ENCODE data around the gene HTRA1. TPM values are rescaled to one million over a fixed set of nuclear protein-coding genes. Genes with fewer than 3 reads are reported as not detected.

The HTRA1 gene
- polyA plus RNA-seq, 3 donors: 0.84 to 4.7 (median 2.2) TPM

GRCh38 chr10:122421054-122421625 lies 40.2 kb upstream of the HTRA1 start:
- Histone ChIP-seq H3K4me2 (replicated peaks; ENCODE audit: extremely low read depth, low read length, poor library complexity, severe bottlenecking) (no peak overlapping the region), H3K36me3 (replicated peaks in 1 of 2; ENCODE audit: control insufficient read depth in 1 of 2, insufficient read depth in 2 of 2, low read length in 2 of 2) (no peaks in the 10 kb centered on the region), H3K79me2 (ENCODE audit: insufficient read depth, low read length) (no peaks in the 10 kb centered on the region), H3K27me3 (ENCODE audit: control insufficient read depth in 2 of 2, insufficient read depth in 2 of 2, low read length in 2 of 2) (no peaks in the 10 kb centered on the region), H3K4me3 (replicated peaks in 1 of 3; ENCODE audit: low read depth in 2 of 3, low read length in 3 of 3) (no peak overlapping the region), H3K27ac (ENCODE audit: low read depth in 1 of 2, low read length in 2 of 2) (no peak overlapping the region), H3K4me1 (ENCODE audit: control insufficient read depth in 1 of 2, insufficient read depth in 2 of 2, low read length in 2 of 2) (peaks cover 17 to 22% of the 10 kb centered on the region in 2 donors), H3K9ac (ENCODE audit: insufficient read depth, low read length, poor library complexity, severe bottlenecking) (no peak overlapping the region), H2AFZ (ENCODE audit: insufficient read depth, low read depth, low read length, poor library complexity, severe bottlenecking) (no peak overlapping the region), H3K9me3 (replicated peaks in 1 of 2; ENCODE audit: control insufficient read depth in 1 of 2, insufficient read depth in 1 of 2, low read length in 2 of 2) (no peaks in the 10 kb centered on the region), H4K20me1 (ENCODE audit: insufficient read depth, low read length) (no peaks in the 10 kb centered on the region)
- Mint-ChIP-seq H3K27me3 (ENCODE audit: low read depth in 3 of 3) (no peaks in the 10 kb centered on the region), H3K36me3 (peaks cover 13 to 22% of the 10 kb centered on the region in 2 donors), H3K9me3 (no peaks in the 10 kb centered on the region), H3K4me1 (peaks cover 30% of the 10 kb centered on the region), H3K27ac (no peak overlapping the region), H3K4me3 (no peak overlapping the region)
- intact Hi-C loops (cut with micrococcal nuclease): no loop called here
- WGBS (ENCODE audit: insufficient coverage): 100% methylated on average over 1 of the region's 3 CpGs
- no peak for DNase-seq
- TF ChIP-seq, protein P1, sequence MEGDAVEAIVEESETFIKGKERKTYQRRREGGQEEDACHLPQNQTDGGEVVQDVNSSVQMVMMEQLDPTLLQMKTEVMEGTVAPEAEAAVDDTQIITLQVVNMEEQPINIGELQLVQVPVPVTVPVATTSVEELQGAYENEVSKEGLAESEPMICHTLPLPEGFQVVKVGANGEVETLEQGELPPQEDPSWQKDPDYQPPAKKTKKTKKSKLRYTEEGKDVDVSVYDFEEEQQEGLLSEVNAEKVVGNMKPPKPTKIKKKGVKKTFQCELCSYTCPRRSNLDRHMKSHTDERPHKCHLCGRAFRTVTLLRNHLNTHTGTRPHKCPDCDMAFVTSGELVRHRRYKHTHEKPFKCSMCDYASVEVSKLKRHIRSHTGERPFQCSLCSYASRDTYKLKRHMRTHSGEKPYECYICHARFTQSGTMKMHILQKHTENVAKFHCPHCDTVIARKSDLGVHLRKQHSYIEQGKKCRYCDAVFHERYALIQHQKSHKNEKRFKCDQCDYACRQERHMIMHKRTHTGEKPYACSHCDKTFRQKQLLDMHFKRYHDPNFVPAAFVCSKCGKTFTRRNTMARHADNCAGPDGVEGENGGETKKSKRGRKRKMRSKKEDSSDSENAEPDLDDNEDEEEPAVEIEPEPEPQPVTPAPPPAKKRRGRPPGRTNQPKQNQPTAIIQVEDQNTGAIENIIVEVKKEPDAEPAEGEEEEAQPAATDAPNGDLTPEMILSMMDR (IDR thresholded peaks at IDR 0.05): no peak

- intact Hi-C loops (cut with micrococcal nuclease): no loop called here
- no peak for DNase-seq
- Histone ChIP-seq H3K4me1 (ENCODE audit: control insufficient read depth in 1 of 2, insufficient read depth in 2 of 2, low read length in 2 of 2) (peaks cover 11 to 16% of the 10 kb centered on the region in 2 donors), H4K20me1 (ENCODE audit: insufficient read depth, low read length) (no peaks in the 10 kb centered on the region), H3K27me3 (ENCODE audit: control insufficient read depth in 2 of 2, insufficient read depth in 2 of 2, low read length in 2 of 2) (no peaks in the 10 kb centered on the region), H3K9me3 (replicated peaks in 1 of 2; ENCODE audit: control insufficient read depth in 1 of 2, insufficient read depth in 1 of 2, low read length in 2 of 2) (no peaks in the 10 kb centered on the region), H3K36me3 (replicated peaks in 1 of 2; ENCODE audit: control insufficient read depth in 1 of 2, insufficient read depth in 2 of 2, low read length in 2 of 2) (no peaks in the 10 kb centered on the region), H3K4me3 (replicated peaks in 1 of 3; ENCODE audit: low read depth in 2 of 3, low read length in 3 of 3) (no peak overlapping the region), H3K27ac (ENCODE audit: low read depth in 1 of 2, low read length in 2 of 2) (no peak overlapping the region), H3K79me2 (ENCODE audit: insufficient read depth, low read length) (no peaks in the 10 kb centered on the region), H2AFZ (ENCODE audit: insufficient read depth, low read depth, low read length, poor library complexity, severe bottlenecking) (no peak overlapping the region), H3K9ac (ENCODE audit: insufficient read depth, low read length, poor library complexity, severe bottlenecking) (no peak overlapping the region), H3K4me2 (replicated peaks; ENCODE audit: extremely low read depth, low read length, poor library complexity, severe bottlenecking) (no peak overlapping the region)
- H3K4me1 Mint-ChIP-seq: peaks cover 24% of the 10 kb centered on the region
- no peaks in the 10 kb centered on the region for H3K9me3 Mint-ChIP-seq
- no peak overlapping the region for H3K27ac Mint-ChIP-seq
- H3K36me3 Mint-ChIP-seq: peaks cover 13 to 22% of the 10 kb centered on the region in 2 donors
- H3K4me3 Mint-ChIP-seq: no peak overlapping the region
- TF ChIP-seq, protein P1 (IDR thresholded peaks at IDR 0.05): no peak
- H3K27me3 Mint-ChIP-seq (ENCODE audit: low read depth in 3 of 3): no peaks in the 10 kb centered on the region
Measured at GRCh38 chr10:122421742-122422141, 39.6 kb upstream of the HTRA1 start.
